Kidney epithelial cell (primary cell): ENCODE measurements around the gene MT1H. TPM values are rescaled to one million over a fixed set of nuclear protein-coding genes. Genes with fewer than 3 reads are reported as not detected.

Source experiments
- DNase-seq: peaks from one replicate; pipeline ENCODE4 v3.0.0-alpha.2; 2010; ENCODE audit warnings: low read depth
- H3K27me3 ChIP-seq: 2 replicates; pipeline ENCODE4 v1.6.0; 2011; ENCODE audit warnings: low read length; ENCODE audit not compliant: control insufficient read depth, insufficient read depth
- H3K36me3 ChIP-seq: 2 replicates; pipeline ENCODE4 v1.5.1; 2011; ENCODE audit warnings: low read length; ENCODE audit not compliant: control insufficient read depth, insufficient read depth
- H3K4me3 ChIP-seq: 2 replicates; pipeline ENCODE4 v1.5.1; 2011; ENCODE audit warnings: low read depth, mild to moderate bottlenecking, control low read depth, low read length
- CTCF ChIP-seq: IDR thresholded peaks from 2 replicates; pipeline ENCODE4 v1.5.1; 2011; ENCODE audit warnings: mild to moderate bottlenecking, moderate library complexity, low read length, control low read depth, inconsistent platforms; ENCODE audit not compliant: insufficient read depth, poor library complexity, severe bottlenecking
- total RNA-seq: library from RNA; depleted of rRNA; stranded (reverse); fragments of >200 nt; gene quantifications from 2 replicates; pipeline ENCODE4 v1.2.3, GENCODE V29; 2015

The MT1H gene
- total RNA-seq, 1 donor from 2014 or later, result not detected

GRCh38 chr16:56640076-56640475 lies 29.5 kb upstream of the MT1H start:
- DNase-seq, result no peak
- TF ChIP-seq CTCF, result no peak
- Histone ChIP-seq H3K4me3 (no peak overlapping the region), H3K27me3 (peaks cover 30% of the 10 kb centered on the region), H3K36me3 (no peaks in the 10 kb centered on the region)

GRCh38 chr16:56641166-56641565 lies 28.4 kb upstream of the MT1H start:
- no peak for DNase-seq
- no peak for TF ChIP-seq CTCF
- Histone ChIP-seq H3K27me3 (peaks cover 22% of the 10 kb centered on the region), H3K4me3 (no peak overlapping the region), H3K36me3 (no peaks in the 10 kb centered on the region)

GRCh38 chr16:56643080-56643778 lies 26.4 kb upstream of the MT1H start:
- DNase-seq, result no peak
- Histone ChIP-seq H3K27me3 (peaks cover 23% of the 10 kb centered on the region), H3K36me3 (no peaks in the 10 kb centered on the region), H3K4me3 (peak overlapping the region; percentile 27)
- TF ChIP-seq CTCF, result peak; percentile 66

- H3K36me3 ChIP-seq, result no peaks in the 10 kb centered on the region
- H3K4me3 ChIP-seq, result no peak overlapping the region
- no peak for TF ChIP-seq CTCF
- peaks cover 25% of the 10 kb centered on the region for H3K27me3 ChIP-seq
- no peak for DNase-seq
Observed at GRCh38 chr16:56643833-56644232, 25.8 kb upstream of the MT1H start.

GRCh38 chr16:56645311-56645710 lies 24.3 kb upstream of the MT1H start:
- Histone ChIP-seq H3K4me3 (no peak overlapping the region), H3K27me3 (peaks cover 29% of the 10 kb centered on the region), H3K36me3 (no peaks in the 10 kb centered on the region)
- no peak for TF ChIP-seq CTCF
- no peak for DNase-seq

- Histone ChIP-seq H3K36me3 (no peaks in the 10 kb centered on the region), H3K27me3 (peaks cover 29% of the 10 kb centered on the region), H3K4me3 (no peak overlapping the region)
- no peak for TF ChIP-seq CTCF
- no peak for DNase-seq
Observed at GRCh38 chr16:56645838-56646237, 23.8 kb upstream of the MT1H start.
